ENCODE data around the gene PLCB2.

The PLCB2 gene, protein sequence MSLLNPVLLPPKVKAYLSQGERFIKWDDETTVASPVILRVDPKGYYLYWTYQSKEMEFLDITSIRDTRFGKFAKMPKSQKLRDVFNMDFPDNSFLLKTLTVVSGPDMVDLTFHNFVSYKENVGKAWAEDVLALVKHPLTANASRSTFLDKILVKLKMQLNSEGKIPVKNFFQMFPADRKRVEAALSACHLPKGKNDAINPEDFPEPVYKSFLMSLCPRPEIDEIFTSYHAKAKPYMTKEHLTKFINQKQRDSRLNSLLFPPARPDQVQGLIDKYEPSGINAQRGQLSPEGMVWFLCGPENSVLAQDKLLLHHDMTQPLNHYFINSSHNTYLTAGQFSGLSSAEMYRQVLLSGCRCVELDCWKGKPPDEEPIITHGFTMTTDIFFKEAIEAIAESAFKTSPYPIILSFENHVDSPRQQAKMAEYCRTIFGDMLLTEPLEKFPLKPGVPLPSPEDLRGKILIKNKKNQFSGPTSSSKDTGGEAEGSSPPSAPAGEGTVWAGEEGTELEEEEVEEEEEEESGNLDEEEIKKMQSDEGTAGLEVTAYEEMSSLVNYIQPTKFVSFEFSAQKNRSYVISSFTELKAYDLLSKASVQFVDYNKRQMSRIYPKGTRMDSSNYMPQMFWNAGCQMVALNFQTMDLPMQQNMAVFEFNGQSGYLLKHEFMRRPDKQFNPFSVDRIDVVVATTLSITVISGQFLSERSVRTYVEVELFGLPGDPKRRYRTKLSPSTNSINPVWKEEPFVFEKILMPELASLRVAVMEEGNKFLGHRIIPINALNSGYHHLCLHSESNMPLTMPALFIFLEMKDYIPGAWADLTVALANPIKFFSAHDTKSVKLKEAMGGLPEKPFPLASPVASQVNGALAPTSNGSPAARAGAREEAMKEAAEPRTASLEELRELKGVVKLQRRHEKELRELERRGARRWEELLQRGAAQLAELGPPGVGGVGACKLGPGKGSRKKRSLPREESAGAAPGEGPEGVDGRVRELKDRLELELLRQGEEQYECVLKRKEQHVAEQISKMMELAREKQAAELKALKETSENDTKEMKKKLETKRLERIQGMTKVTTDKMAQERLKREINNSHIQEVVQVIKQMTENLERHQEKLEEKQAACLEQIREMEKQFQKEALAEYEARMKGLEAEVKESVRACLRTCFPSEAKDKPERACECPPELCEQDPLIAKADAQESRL

DNA sequence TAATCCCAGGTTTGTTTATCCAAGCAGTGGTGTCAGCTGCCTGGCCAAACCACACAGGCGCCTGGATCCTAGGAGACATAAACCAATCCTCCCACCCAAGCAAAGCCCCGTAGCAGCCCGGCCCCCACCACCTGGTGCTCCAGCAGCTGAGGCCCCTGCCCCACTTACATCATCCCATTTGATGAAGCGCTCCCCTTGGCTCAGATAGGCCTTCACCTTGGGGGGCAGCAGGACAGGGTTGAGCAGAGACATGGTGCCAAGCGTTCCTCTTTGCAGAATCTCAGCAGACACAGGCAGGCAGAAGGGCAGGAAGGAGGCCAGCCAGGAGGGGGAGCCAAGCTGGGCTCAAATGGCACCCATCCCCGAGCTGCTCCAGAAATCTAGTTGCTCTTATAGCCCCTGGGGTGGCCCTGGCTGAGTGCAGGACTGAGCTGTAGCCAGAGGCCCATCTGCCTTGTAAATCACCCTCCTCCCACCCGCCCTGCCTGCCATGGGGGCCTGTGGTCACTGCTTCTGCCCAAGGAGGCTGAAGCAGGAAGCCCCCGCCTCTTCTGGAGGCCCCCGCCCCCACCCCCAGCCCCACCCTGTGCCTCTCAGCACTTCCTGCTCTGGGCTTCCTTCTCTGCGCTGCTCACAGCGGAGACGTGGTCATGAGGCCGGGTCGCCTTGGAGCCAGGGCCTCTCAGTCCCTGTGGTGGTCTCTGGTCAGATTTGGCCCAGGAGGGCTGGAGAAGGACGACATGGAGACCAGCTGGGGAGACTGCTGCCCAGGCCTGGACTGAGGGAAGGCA, at the start of gene PLCB2:
Gene PLCB2, minus strand, starts transcription at position 515 of the 791 bp plus-strand sequence. Its CDS starts 263 bp downstream, at position 252.
- DNase-seq (ENCODE audit: low read depth in 2 of 2): peak; percentile 42 to 50

DNA sequence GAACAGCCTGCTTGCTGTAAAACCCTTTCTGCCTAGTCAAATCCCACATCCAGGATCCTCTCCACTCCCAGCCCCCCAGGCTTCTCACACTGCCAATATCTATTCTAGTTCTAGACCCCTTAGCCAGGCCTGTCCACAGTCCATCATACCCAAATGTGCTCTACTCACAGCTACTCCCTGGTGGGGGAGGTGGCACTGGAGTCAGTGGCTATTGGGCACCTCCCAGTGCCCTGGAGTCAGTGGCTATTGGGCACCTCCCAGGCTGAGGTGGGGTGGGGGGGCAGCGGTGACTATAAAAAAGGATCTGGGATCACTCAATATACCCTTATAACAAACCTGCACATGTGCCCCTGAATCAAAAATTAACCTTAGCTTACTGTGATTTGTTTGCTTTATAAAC, 49.5 kb upstream of the PLCB2 start:
- no peak for DNase-seq (ENCODE audit: low read depth in 2 of 2)

DNA sequence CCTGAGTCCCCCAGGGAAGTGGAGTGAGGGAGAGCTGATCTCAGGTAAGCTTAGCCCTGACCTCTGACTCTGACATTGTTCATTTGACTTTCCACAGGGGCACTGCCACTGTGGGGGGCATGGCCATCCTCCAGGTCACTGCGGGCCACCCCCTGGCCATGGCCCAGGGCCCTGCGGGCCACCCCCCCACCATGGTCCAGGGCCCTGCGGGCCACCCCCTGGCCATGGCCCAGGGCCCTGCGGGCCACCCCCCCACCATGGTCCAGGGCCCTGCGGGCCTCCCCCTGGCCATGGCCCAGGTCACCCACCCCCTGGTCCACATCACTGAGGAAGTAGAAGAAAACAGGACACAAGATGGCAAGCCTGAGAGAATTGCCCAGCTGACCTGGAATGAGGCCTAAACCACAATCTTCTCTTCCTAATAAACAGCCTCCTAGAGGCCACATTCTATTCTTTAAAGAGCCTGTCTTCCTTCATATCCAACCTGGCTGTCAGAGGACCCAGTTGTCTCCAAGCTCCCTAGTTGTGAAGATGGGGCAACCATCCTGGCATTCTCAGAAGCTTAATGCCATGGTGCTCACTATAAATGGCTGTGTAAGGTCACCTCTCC, 48.3 kb upstream of the PLCB2 start:
- no peak for DNase-seq (ENCODE audit: low read depth in 2 of 2)

DNA sequence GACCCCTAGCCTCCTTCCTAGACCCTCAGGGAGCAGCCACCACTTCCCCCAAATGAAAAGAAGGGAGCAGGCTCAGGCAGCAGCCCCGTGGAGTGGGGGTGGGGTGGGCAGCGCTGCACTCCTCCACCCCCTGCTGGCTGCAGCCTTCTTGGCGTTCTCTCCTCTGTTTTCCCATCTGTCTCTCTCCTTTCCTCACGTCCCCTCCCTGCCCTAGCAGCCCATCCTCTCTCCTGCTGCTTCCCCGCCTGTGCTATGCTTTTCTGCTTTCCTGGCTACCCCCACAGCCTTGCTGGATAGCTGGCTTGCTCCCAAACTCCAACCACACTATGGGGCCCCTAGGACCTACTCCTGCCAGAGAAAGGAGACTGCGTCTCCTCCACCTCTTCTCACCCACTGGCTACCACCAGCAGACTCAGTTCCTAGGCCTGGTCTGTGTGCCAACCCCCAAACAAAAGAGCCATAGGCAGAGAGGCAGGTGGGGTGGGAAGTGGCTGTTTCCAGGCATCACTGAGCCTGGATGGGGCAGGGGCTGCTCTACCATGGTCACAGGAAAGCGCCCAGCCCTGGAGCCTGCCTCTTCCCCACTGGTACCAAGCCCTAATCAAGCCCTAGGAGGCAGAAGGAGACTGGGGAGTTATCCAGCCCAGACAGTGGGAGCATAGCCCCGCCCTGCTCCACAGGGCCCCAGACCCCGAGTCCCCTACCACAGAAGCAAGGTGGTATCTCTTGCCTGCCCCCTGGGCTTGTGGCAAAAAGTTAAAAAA, 46.9 kb upstream of the PLCB2 start:
- DNase-seq (ENCODE audit: low read depth in 2 of 2): no peak

DNA sequence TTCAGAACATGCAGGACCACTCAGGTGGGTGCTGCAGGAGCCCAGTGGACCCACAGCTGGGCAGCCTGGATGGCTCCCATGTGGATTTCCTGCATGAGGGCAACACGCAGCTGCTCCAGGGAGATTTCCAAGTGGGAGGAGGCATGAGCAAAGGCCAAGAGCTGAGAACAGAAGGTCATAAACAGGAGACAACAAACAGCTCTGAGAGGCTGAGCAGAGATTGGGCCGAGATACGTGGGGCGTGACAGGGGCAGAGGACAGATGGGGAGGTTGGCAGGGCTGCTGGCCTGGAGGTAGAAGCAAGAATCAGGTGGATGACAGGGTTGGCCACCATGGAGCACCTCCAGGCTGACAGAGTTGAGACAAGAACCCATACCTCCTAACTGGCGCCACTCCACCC, 46.0 kb upstream of the PLCB2 start:
- DNase-seq (ENCODE audit: low read depth in 2 of 2): no peak

DNA sequence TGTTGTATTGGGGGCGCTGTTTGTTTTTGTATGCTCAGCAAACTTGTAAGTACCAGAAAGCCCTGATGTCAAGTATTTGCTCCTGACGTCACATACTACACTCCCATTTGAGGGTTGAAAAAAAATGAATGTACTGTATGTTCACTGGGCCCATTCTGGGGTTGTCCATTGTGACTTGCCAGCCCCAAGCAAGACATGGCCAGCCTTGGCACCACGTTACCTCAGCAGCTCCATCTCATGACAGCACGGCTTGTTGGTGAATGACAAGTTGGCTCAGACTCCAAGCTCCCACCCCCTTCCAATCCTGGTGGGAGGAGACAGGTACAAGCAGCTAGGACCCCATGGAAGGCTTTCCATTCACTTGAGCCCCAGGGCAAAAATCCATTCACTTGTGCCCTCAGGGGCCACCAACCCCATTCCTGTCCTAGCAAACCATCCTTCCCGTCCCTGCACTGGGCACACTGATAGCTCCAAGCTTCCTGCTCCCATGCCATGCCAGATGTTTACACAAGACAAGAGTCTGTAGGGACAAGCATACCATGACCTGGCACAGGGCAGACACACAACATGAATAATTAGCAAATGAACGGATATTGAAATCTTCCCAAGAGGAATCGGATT, 44.7 kb upstream of the PLCB2 start:
- no peak for DNase-seq (ENCODE audit: low read depth in 2 of 2)

DNA sequence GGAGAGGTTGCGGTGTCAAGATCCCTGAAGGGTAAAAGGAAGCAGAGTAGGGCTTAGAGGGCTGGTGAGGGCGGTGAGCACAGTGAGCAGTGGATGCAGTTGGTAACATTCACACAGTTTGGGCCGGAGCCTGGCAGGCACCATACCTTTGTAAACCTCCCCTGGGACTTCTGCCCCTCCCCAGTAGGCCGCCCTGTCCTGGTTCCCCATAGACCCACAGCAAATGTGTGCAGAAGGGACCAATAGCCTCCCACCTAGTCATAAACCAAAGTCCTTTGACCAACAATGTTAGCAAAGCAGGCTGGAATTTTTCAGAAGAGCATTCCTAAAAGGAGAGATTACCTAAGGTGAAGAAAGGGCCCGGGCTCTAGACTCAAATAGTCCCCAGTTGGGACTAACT, 41.4 kb upstream of the PLCB2 start:
- no peak for DNase-seq (ENCODE audit: low read depth in 2 of 2)

DNA sequence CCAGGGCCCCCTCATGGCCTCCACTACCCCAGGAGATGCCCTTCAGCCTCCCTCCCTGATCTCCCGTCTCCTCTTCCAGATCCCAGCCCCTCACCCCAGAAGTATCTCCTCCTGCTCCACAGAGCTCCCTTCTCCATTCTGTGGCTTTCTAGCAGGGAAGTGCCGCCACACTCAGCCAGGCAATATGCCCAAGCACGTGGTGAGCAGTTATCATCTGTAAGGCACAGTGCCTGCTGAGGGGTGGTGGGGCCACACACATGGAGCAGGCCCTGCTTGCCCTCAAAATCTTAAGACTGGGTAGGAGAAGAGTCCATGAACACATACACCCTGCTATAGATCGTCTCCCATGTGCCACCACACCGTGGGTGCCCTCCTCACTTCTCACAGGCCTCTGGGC, 40.7 kb upstream of the PLCB2 start:
- DNase-seq (ENCODE audit: low read depth in 2 of 2): no peak

DNA sequence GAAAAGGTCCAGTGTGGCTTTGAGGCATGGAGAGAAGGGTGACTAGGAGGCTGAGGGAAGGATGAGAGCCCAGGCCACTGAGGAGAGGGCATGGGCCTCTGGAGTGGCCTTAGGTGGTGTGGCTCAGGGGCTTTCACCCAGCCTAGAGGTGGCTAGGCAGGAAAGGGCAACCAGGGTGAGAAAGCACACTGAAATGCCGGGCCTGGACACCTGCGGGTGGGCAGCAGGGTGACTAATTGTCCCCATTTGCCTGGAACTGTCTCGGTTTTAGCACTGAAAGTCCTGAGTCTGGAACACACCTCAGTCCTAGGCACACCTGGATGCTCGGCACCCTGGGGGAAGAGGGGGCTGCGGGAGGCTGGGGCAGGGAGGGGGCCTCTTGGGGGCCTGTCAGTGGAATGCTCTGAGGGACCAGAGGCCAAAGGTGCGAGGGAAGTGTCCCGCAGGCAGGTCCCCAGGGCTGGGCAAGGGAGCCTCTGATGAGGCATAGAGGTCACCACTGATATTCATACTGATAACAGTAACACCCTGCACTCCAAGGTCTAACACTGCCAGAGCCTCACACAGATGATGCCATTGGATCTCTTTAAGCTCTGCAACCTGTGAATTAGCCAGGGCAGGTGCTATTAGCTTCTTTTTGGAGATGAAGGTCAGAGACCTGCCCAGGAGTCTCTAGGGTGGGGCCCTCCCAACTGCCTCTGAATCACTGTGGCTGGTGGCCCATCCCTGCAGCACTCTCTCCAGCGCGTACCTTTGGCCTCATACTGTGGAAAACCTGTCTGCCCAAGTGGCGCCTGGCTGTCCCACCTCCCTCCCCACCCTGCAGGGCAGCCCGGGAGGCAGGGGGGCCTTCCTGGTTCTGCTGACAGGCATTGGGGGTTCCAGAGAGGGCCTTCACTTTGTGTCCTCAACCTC, 40.1 kb upstream of the PLCB2 start:
- DNase-seq (ENCODE audit: low read depth in 2 of 2): no peak

DNA sequence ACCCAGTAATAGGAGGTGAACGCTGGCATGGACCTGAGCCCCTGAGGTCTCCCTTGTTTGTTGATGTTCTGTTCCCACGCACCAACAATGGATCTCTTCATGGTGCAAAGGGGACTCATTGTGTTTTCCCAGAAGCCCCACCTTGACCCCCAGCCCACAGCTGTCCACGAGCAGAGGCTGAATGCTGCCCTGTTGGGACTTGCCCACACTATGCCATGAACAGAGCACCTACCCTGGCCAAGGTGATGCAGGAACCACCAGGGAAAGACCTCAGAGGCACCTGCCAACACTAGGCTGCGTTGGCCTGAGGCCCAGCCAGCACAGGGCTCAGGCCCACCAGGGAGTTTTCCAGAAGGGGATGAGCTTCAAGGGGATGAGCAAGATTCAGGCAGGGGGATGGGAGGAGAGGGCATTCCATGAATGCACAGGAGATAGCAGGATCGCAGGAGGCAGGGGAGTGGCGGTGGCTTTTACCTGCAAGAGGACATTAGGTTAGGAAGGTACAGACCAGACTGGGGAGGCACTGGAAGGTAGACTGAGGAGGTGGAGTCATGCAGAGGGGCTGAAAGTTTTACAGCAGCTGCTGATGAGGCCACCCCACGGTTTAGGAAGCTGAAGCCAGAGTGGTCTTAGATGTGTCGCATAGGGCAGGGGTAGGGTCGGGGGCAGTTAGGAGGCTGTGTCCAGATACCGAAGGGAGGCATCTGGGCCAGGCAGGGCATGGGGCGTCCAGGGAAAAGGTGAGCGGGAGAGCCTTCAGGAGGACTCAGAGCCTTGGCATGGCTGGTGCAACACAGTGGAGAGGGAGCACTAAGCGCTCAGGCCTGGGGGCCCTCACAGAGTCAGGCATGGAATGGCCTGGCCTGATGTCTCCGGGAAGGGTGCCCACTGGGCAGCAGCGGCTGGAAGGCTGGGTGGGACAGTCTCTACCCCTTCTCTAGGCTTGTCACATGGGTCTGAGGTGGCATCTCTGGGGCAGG, 39.1 kb upstream of the PLCB2 start:
- DNase-seq (ENCODE audit: low read depth in 2 of 2): no peak

DNA sequence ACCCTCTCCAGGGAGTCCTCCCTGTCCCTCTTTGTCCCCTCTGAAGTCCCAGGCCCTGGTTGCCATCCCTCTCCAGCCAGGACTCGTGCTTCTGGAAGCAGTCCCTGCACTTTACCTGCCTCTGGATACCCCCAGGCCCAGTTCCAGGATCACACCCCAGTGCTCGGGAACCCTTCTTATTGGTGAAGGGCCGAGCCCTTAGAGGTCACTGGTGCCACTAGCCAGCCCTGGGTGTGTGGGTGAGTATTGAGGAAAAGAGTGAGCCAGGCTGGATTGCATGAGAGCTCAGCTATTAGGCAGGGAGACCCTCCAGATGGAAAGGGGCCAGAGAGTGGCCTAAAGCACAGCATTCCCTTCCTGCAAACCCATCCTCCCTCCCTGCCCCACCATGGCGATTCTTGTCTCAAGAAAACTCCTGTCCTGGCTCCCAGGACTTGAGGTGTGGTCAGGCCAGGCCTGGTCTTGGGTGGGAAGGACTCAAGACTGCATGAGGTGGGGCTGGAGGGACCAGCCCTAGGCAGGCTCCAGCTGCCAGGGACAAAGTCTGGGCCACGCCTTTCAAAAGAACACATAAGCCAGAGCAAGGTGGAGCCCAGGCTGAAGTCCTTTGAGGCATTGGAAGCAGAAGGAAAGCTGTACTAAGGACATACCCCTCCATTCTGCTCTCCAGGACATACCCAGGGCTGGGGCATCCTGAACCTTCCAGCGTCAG, 38.3 kb upstream of the PLCB2 start:
- DNase-seq (ENCODE audit: low read depth in 2 of 2): no peak

DNA sequence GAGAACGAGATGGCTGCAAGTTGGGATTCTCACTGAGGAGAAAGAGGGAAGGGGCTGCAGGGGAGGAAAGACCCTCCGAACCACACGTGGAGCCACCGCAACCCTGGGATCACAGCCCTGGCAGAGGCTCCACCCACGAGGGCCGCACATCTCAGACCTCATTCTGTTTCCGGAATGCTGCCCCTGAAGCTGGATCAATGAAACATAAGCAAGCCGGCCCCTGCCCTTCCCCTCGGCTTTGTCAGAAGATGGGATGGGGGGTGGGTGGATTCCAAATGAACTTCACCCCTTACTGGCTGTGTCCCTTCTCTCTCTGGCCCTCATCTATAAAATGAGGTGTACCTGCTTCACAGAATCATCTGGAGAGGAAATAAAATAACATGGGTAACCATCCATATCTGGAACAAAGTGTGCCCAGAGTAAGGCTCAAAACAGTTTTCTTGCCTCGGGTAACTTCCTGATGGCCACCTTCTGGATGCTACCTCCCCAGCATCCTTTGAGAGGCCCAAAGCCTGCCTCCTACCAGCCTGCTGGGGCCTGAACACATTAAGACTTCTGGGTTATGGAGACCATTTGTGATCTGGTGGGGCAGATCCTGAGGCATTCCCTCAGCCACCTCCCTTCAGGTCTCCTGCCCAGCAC, 37.6 kb upstream of the PLCB2 start:
- DNase-seq (ENCODE audit: low read depth in 2 of 2): no peak

DNA sequence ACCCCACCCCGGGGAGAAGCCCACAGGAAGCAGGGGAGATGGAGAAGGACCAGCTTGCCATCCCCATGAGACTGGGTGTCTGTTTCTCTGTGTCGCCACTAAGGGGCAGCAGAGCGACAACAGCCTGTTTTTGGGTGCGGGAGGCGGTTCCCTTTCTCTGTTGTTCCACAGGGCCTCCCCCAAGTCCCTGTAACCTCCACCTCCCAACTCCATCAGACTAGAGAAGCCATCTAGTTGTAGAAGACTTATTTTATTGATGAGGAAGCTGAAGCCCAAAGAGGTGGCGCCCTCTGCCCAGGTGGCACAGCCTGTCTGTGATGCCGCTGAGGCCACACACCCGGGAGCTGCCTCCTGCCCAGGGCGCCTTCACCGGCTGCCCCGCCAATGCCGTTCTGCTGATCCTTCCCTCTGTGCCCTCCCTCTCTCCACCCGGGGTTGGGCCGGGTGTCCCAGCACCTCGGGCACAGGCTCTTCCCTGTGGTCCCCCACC, 36.9 kb upstream of the PLCB2 start:
- DNase-seq (ENCODE audit: low read depth in 2 of 2): peak; percentile 45 to 52

DNA sequence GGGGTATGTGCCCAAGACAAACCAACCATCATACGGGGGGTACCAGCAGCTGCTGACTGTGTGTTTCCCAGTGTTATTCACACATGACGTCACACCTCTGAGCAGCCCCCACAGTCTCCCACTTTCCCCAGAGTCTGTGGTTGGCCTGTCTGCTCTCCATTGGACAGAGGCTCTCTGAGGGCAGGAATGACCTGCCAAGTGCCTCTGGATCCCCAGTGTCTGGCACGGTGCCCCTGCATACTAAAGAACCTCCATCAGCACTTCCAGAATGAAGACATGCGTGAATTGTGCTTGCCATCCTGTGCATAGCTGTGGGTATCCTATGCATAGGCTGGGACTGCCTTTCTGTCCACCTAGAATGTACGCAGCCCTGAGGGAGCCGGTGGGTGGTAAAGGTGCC, 36.5 kb upstream of the PLCB2 start:
- no peak for DNase-seq (ENCODE audit: low read depth in 2 of 2)

DNA sequence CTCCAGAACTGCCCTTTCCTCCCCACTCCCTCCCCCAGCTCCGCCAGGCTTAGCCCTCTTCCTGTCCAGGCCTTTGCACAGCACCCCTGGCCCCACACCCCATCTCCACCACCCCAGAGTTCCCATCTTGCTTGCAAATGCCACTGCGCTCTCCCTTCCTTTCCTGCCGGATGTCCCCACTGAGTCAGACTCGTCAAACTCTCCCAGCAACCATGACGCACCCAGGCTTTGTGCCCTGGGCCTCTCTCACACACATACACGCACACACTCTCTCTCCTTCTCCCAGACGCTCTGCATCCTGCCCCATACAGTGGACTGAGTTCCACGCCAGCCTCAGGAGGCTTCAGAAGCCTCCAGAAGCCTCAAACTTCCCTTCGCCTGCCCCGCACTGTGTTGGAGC, 35.8 kb upstream of the PLCB2 start:
- DNase-seq (ENCODE audit: low read depth in 2 of 2): no peak

Measured in stimulated activated CD8-positive, alpha-beta memory T cell treated with anti-CD3 and anti-CD28 coated beads, Interleukin-15, amount 100 ng/mL, for 48 hours (primary cell).